Testis (tissue), 2 donors: Measurements from ENCODE around the gene POC1B.

Experiments
- CTCF ChIP-seq, 3 experiments: fragments of 450-650 bp in 2 of 3; fragments of 200-600 bp in 1 of 3; sonication (generic) in 1 of 3; IDR thresholded peaks; one replicate each; pipeline ENCODE4 v1.5.1; 2016 to 2019; ENCODE audit warnings: antibody characterized with exemption in 3 of 3, mild to moderate bottlenecking in 2 of 3, moderate library complexity in 1 of 3
- POLR2A ChIP-seq: fragments of 450-650 bp; IDR thresholded peaks from one replicate; pipeline ENCODE4 v1.6.1; 2017; ENCODE audit warnings: antibody characterized with exemption, mild to moderate bottlenecking, moderate library complexity

GRCh38 chr12:89547101-89547500 is 21.3 kb upstream of the POC1B start:
- TF ChIP-seq CTCF (IDR thresholded peaks at IDR 0.05) (no peak), POLR2A (no peak)
